Smooth muscle cell (in vitro differentiated cells): ENCODE results near the gene ARMH3. TPM values are rescaled to one million over a fixed set of nuclear protein-coding genes. Genes with fewer than 3 reads are reported as not detected.
"Not testable (repeated sequence)": the region's sequence is repeated elsewhere in the genome, so short reads cannot be mapped to it uniquely, and the experiment has no call there.

ENCODE experiments used
- DNase-seq: peaks from one replicate; lab custom pipeline; 2025; ENCODE audit not compliant: unreplicated experiment; lab: John Stamatoyannopoulos, UW
- H2AFZ ChIP-seq: fragments of 200-600 bp; sonication (generic); 2 replicates; pipeline ENCODE4 v1.6.0; 2016; ENCODE audit warnings: antibody characterized with exemption, low read depth, mild to moderate bottlenecking
- H3F3A ChIP-seq: fragments of 200-600 bp; sonication (generic); 2 replicates; pipeline ENCODE4 v1.6.0; 2017; ENCODE audit warnings: antibody characterized with exemption, low read depth
- H3K27ac ChIP-seq: fragments of 200-600 bp; sonication (generic); 2 replicates; pipeline ENCODE4 v1.5.1; 2016; ENCODE audit warnings: low read depth, mild to moderate bottlenecking
- H3K27me3 ChIP-seq: fragments of 200-600 bp; sonication (generic); 2 replicates; pipeline ENCODE4 v1.6.1; 2016; ENCODE audit warnings: low read depth, mild to moderate bottlenecking
- H3K36me3 ChIP-seq: fragments of 200-600 bp; sonication (generic); 2 replicates; pipeline ENCODE4 v1.5.1; 2016; ENCODE audit warnings: low read depth
- H3K4me1 ChIP-seq: fragments of 200-600 bp; sonication (generic); 2 replicates; pipeline ENCODE4 v1.5.1; 2016; ENCODE audit warnings: low read depth
- H3K4me2 ChIP-seq: fragments of 200-600 bp; sonication (generic); 2 replicates; pipeline ENCODE4 v1.6.0; 2016; ENCODE audit warnings: mild to moderate bottlenecking
- H3K4me3 ChIP-seq: fragments of 200-600 bp; sonication (generic); 2 replicates; pipeline ENCODE4 v1.5.1; 2016; ENCODE audit warnings: mild to moderate bottlenecking
- H3K79me2 ChIP-seq: fragments of 200-600 bp; sonication (generic); 2 replicates; pipeline ENCODE4 v1.6.0; 2016; ENCODE audit warnings: low read depth, mild to moderate bottlenecking
- H3K9ac ChIP-seq: fragments of 200-600 bp; sonication (generic); 2 replicates; pipeline ENCODE4 v1.6.0; 2016; ENCODE audit warnings: low read depth
- H3K9me3 ChIP-seq: fragments of 200-600 bp; sonication (generic); replicated peaks from 2 replicates; pipeline ENCODE4 v1.5.1; 2016; ENCODE audit warnings: low read depth
- H4K20me1 ChIP-seq: fragments of 200-600 bp; sonication (generic); 2 replicates; pipeline ENCODE4 v1.6.0; 2016; ENCODE audit warnings: low read depth
- CTCF ChIP-seq: fragments of 200-600 bp; sonication (generic); IDR thresholded peaks from 2 replicates; pipeline ENCODE4 v1.5.1; 2017; ENCODE audit warnings: borderline replicate concordance, mild to moderate bottlenecking, antibody characterized with exemption; ENCODE audit not compliant: insufficient read depth, poor library complexity, severe bottlenecking
- WGBS: methylation state at CpG from one replicate; pipeline ENCODE4 v1.1.7; 2016; ENCODE audit warnings: low lambda C conversion rate; 5-methylcytosine and 5-hydroxymethylcytosine counted together
- polyA plus RNA-seq: library from polyadenylated mRNA; unstranded; fragments of >200 nt; fragmentation: Nextera tagmentation; extraction: Ambion mirVana; gene quantifications from 2 replicates; pipeline ENCODE4 v1.2.1, GENCODE V29; 2016
- total RNA-seq: library from RNA; depleted of rRNA; stranded (reverse); fragments of >200 nt; gene quantifications from 2 replicates; pipeline ENCODE4 v1.2.3, GENCODE V29; 2014

The ARMH3 gene
- total and polyA plus RNA-seq, 2 experiments from 2014 or later: 7.6 to 10.8 TPM

- H3K4me3 ChIP-seq: peak within 1 kb of the TSS; percentile 97
- H3K4me2 ChIP-seq: peak within 1 kb of the TSS; percentile 94
- no peaks in the 10 kb centered on the region for H3K9me3 ChIP-seq
- H2AFZ ChIP-seq: peak within 1 kb of the TSS; percentile 92
- peaks cover 6% of the 10 kb centered on the region for H3K4me1 ChIP-seq
- DNase-seq: peak; percentile 56
- H4K20me1 ChIP-seq: peaks cover 39% of the 10 kb centered on the region
- 4% methylated on average over 42 of the region's 61 CpGs for WGBS
- H3F3A ChIP-seq: peaks cover 6% of the 10 kb centered on the region
- TF ChIP-seq CTCF: no peak
- H3K9ac ChIP-seq: peak within 1 kb of the TSS; percentile 90
- H3K27me3 ChIP-seq: no peaks in the 10 kb centered on the region
- H3K36me3 ChIP-seq: no peaks in the 10 kb centered on the region
- peaks cover 37% of the 10 kb centered on the region for H3K79me2 ChIP-seq
- H3K27ac ChIP-seq: peak within 1 kb of the TSS; percentile 63
Measured at GRCh38 chr10:102064868-102065560, 9.0 kb upstream of the ARMH3 start, which contains the start of gene HPS6. Gene HPS6, plus strand, starts transcription at chr10:102065349. Its CDS starts 126 bp downstream, at chr10:102065475.

GRCh38 chr10:102064503-102064867 lies 8.5 kb upstream of the ARMH3 start:
- H3K4me3 ChIP-seq: peak overlapping the region; percentile 97
- H3K4me2 ChIP-seq: peak overlapping the region; percentile 94

GRCh38 chr10:102059987-102060386 lies 4.0 kb upstream of the ARMH3 start:
- no peak overlapping the region for H3K9ac ChIP-seq
- H3K4me2 ChIP-seq: no peak overlapping the region
- no peaks in the 10 kb centered on the region for H3K36me3 ChIP-seq
- no peak for DNase-seq
- H3K27me3 ChIP-seq: no peaks in the 10 kb centered on the region
- H3F3A ChIP-seq: peaks cover 6% of the 10 kb centered on the region
- peaks cover 4% of the 10 kb centered on the region for H3K79me2 ChIP-seq
- no peaks in the 10 kb centered on the region for H3K4me1 ChIP-seq
- no peak overlapping the region for H3K27ac ChIP-seq
- no peak overlapping the region for H2AFZ ChIP-seq
- no peaks in the 10 kb centered on the region for H3K9me3 ChIP-seq
- H4K20me1 ChIP-seq: no peaks in the 10 kb centered on the region
- TF ChIP-seq CTCF: no peak
- H3K4me3 ChIP-seq: no peak overlapping the region

More at GRCh38 chr10:102064503-102064867, 8.5 kb upstream of the ARMH3 start:
- no peak overlapping the region for H3K9ac ChIP-seq
- peaks cover 6% of the 10 kb centered on the region for H3F3A ChIP-seq
- no peaks in the 10 kb centered on the region for H3K27me3 ChIP-seq
- peaks cover 6% of the 10 kb centered on the region for H3K4me1 ChIP-seq
- peaks cover 37% of the 10 kb centered on the region for H4K20me1 ChIP-seq
- peak overlapping the region; percentile 63 for H3K27ac ChIP-seq
- H3K79me2 ChIP-seq: peaks cover 37% of the 10 kb centered on the region
- no peak for TF ChIP-seq CTCF
- DNase-seq: no peak
- 56% methylated on average over 2 of the region's 2 CpGs for WGBS
- peak overlapping the region; percentile 92 for H2AFZ ChIP-seq
- no peaks in the 10 kb centered on the region for H3K9me3 ChIP-seq
- H3K36me3 ChIP-seq: no peaks in the 10 kb centered on the region

- H3F3A ChIP-seq, H3K9me3 ChIP-seq, H3K36me3 ChIP-seq, DNase-seq, H3K27me3 ChIP-seq, H3K4me1 ChIP-seq: not testable (repeated sequence)
- Histone ChIP-seq H3K27ac (peak overlapping the region; percentile 50), H2AFZ (peak overlapping the region; percentile 91), H4K20me1 (peaks cover 37% of the 10 kb centered on the region), H3K79me2 (peaks cover 53% of the 10 kb centered on the region), H3K4me2 (peak overlapping the region; percentile 92), H3K4me3 (peak overlapping the region; percentile 87), H3K9ac (peak overlapping the region; percentile 71)
- 73% methylated on average over 34 of the region's 34 CpGs for WGBS
Measured at GRCh38 chr10:102054881-102055646, 909 bp downstream of the ARMH3 start.
